Dermis blood vessel endothelial cell (primary cell): ENCODE measurements around the gene FAM181A. TPM values are rescaled to one million over a fixed set of nuclear protein-coding genes. Genes with fewer than 3 reads are reported as not detected.
A peak's percentile ranks its signal among the peaks of the same experiment; 100 is the strongest.

Experiments
- DNase-seq: peaks from one replicate; pipeline ENCODE4 v3.0.0; 2010
- total RNA-seq: library from RNA; depleted of rRNA; stranded (reverse); fragments of >200 nt; gene quantifications from 2 replicates; pipeline ENCODE4 v1.2.3, GENCODE V29; 2014

Gene FAM181A
- total RNA-seq: not detected in 2 replicates

DNA sequence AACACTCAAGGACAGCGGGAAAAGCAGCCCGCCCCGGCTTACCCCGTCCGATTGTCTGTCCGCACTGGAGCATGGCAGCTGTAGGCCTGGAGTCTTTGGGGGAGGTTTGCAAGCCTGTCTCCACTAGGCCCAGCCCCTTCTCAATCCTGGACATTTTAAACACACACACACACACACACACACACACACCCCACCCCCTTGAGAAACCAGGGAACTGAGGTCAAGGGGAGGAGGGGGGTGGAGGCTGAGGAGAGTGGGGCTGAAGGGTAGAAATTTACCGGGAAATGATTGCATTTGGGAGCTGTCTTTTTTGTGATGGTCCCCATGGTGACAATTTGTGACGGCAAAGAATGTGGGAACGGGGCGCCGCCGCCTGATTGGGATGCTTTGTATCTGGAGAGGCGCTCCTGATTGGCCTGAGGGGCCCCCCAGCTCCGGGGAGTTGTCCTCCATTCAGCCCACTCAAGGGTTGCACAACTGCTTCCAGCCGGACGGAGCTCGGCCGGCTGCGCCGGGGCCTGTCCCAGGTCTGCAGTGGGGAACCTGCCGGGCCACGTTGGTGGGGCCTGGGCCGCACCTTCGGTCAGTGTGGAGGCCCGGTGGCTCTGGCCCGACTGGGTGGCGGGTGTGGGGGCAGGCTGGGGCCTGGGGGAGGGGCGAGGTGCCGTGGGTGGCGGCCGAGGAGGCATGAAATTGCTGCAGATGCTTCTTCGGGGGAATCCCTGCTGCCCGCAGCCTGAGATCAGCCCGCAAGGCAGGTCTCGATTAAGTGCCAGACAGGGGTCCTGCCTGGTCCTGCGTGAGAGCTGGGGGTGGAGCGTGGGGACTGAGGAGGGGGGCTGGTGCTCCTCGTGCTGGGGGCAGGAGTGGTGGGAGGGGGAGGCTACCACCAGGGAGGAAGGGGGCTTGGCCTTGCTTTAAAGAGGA, at the start of gene FAM181A:
TSS of gene FAM181A (plus strand) at position 472 of the 927 bp plus-strand sequence. CDS start 942 bp downstream, outside the sequence.
- DNase-seq: no peak

DNA sequence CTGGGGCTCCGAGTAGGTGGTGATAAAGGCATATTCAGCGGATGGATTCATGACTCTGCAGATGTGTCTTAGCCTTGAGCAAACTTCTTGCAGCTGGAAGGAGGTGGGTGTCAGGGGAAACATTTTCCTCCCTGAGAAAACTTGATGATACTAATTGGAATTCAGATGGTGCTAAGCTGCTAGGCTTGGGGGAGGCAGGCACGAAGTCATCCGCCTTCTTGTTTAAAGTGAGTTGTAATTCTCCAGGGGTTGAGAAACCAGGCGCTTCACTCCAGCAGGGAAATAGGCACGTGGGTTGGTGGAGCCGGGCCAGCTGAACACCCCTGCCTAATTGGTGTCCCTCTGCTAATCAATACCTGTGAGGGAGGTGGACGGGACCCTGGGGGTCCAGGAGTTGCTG, 48.9 kb upstream of the FAM181A start:
- DNase-seq: no peak

DNA sequence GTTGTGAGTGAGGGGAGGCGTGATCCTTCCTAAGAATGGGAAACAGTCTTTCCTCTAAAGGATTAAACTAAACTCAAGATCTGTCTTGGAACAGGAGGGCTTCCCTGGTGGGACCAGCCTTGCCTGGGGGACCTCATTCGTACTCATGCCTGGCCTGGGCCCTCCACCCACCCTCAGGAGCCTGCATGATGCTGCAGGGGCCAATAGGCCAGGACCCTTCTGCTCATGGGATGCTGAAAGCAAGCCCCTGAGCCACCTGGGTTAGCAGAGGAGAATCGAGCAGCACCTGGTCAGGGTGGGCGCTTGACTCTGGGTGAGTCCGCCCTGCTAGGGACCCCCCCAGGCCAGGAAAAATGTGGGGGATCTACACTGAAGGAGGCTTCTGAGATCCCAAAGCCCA, 48.3 kb upstream of the FAM181A start:
- no peak for DNase-seq

DNA sequence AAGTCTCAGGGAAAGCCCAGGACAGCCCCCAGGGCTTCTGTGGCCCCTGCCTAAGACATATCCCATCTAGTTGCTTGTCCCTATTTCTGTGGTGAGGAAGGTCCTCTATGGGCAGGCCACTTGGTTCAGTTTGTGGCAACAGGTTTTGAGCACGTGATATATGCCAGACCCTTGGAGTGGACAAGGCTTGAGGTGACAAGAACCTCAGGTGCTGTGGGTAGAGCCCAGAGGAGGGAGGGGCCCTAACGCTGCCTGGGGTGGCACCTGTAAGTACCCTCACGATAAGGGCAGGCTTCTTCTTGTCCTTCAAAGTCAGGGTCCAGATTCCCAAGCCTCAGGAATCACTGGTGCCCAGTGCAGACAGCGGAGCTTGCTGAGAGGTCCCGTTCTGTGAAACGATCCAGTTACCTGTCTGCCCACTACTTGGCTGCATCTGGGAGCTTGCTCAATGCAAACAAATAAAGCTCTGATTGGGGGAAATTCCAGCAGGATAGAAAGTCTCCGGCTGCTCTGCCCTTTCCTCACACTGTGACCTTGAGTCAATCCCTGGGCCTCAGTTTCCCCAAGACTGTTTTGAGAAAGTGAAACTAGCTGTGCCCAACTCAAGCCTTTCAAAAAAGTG, 47.7 kb upstream of the FAM181A start:
- no peak for DNase-seq

DNA sequence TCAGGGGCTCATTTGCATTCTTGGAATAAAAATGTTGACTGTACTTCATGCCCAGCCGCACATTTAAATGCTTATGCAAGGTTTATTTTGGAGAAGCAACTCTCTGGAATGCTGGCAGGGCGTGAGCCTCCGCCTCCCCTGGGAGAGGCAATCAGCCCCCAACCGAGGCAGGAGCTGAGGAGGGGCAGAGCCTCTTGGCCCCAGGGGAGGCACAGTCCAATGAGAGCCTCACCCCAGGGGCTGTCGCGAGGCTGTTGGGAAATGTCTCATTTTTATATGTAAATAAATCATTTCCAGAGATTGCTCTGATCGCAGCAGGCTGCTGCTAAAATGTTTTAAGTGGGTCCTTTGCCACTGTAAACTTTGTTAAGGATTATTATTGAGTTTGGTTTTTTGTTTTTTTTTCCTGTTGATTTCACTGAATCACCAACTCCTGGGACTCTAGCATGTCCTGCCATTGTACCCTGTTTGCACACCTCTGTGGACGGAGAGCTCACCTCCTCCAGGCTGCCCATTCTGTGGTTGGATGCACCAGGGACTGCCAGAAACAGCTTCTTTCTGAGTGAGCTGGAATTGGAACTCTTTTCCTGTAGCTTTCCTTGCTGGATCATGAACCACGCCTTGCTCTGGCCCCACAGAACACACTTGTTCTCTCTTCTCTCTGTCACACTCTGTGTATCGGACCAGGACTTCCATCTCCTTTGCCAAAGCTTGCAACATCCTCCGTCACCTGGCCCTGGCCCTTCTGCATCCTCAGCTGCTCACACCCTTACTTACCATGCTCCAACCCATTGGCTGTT, 46.9 kb upstream of the FAM181A start:
- DNase-seq: no peak

DNA sequence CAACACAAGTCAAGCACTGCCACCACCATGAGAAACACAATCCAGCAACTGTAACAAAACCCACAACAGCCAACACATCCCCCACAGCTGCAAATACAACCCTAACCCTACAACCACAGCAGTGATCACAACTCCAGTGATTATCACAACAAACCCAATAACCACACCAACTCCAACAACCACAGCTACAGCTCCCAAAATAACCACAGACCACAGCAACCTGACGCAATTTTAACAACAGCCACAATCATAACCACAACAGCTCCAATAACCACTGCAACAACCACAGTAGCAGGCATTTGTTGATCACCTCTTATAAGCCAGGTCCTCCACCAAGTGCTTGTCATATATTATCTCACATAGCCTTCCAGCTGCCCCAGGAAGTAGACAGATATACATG, 42.2 kb upstream of the FAM181A start:
- no peak for DNase-seq

DNA sequence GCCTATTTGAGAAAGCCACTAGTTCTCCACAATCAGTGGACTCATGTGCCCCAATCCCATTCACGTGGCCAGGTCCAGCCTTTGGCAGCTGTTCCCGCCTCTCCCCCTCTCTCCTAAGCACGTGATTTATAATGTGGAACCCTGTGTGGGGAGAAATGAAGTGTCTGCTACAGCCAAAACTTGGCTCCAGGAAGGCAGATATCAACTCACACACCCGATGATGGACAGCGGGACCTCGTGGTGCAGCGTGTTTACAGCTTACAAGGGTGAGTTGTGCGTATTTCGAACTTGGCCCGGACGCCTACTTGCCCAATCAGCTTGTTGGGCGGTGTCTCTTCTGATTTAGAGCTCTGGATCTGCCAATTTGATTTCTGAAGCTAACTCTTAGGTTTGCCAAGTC, 38.1 kb upstream of the FAM181A start:
- DNase-seq: no peak

DNA sequence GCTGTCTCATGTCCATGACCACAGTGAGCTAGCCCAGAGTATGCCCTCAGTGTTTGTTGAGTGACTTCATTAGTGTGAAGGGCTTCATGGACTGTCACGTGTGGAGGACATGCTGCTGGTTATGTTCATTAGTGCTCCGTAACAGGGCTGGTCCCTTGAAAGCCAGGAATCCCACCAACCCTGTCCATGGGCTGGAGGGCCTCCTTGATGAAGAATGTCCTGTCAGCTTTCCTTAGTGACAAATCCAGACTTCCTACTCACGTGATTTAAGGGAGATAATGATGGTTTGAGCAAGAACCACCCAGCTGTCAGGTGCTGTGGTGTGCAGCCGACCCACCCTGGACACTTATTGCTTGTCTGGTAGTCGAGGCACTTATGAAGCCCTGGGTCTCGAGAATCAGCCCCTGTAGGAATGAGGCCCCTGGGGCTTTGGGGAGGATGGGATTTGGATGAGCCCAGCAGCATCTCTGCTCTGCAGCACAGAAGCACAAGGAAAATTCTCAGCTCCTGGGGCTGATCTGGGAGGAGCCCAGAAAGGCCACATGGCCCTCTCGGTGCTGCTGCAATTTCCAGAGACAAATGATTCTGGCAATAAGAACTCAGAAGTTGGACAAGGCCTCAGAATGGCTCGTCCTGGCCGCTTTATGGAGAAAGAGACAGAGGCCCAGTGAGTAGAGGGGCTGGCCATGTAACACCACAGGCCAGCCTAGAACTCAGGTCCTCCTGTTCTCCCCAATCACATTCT, 37.2 kb upstream of the FAM181A start:
- DNase-seq: no peak

DNA sequence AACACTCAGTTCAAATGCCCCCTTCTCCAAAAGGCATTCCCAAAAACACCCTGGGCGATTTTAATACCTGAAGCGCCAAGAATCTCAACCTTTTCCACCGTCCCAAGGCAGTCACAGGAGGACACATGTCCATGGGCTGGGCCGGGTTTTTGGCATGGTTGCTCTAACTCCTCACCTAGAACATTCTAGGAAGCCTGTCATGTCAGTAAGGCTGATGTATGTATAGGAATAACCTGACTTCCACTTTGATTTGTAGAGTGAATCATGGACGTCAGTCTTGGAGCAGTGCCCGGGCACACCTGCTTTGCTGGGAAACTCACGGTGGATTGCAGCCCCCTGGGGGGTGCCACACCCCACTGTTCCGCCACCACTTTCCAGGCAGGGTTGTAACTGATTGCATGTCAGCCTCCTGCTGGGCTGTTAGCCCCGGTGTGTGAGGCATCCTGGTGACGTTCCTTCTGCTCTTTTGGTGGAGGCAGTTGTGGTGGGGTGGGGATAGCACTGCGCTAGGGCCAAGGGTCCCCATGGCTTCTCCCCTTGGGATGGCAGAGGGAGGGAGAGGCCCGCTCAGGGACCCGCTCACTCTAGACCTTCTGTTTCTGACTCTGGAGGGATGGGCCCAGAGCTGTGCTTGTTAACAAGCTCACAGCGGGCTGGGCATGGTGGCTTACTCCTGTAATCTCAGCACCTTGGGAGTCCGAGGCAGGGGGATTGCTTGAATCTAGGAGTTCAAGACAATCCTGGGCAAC, 35.2 kb upstream of the FAM181A start:
- DNase-seq: no peak

DNA sequence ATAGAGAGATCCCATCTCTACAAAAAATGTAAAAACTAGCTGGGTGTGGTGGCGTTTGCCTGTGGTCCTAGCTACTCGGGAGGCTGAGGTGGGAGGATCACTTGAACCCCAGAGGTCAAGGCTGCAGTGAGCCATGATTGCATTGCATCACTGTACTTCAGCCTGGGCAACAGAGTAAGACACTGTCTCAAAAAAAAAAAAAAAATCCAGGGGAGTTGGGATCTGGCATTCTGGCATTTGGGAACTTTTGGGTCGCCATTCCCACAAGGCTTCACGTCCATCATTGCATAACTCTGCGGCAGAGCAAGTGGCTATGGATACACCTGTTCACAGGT, 34.7 kb upstream of the FAM181A start:
- DNase-seq: no peak

DNA sequence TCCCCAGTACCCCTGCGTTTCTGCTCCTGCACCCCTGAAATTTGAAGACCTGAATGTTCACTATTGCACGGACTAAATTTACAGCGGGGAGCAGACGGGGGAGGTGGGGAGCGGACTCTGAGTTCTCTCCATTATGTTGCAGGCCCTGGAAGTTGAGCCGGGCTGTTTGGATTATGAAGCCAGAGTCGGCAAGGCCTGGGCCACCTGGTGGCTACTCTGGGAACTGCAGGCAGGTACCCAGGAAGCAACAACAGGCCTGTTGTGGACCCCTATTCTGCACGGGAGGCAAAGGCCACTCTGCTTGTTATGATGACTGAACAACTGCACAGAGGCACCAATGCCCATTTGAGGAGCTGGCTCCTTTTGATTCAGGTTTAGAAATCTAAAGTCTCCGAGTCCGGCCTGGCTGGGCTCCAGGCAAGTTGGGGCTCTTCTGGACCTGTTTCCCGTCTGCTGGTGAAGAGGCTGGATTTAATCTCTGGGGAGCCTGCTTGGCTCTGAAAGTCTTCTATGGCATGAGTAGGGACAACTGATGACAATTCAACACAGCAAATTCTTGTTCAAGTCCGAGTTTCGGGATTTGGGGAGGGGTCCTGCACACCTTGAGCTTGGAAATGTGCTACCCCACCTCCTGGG, 34.1 kb upstream of the FAM181A start:
- DNase-seq: peak; percentile 67

DNA sequence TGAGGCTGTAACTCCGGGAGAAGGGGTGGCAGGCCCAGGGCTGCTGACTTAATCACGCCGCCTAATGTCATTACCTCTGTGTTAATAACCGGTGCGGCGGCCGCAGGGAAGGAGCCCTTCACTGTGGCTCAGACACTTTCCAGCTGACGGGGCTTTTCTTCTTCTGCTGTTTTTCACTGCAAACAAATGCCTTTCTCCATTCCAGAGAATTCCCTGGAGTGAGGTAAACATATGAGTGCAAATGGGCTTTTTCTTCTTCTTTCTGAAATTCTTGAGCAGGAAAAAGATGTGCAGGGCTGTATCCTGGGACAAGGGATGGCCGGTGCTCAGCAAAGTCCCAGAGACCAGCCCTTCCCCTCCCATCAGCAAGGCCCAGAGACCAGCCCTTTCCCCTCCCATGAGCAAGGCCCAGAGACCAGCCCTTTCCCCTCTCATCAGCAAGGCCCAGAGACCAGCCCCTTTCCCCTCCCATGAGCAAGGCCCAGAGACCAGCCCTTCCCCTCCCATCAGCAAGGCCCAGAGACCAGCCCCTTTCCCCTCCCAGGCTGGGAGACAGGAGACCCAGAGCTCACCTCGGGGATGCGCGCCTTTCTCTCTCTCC, 33.4 kb upstream of the FAM181A start:
- no peak for DNase-seq

DNA sequence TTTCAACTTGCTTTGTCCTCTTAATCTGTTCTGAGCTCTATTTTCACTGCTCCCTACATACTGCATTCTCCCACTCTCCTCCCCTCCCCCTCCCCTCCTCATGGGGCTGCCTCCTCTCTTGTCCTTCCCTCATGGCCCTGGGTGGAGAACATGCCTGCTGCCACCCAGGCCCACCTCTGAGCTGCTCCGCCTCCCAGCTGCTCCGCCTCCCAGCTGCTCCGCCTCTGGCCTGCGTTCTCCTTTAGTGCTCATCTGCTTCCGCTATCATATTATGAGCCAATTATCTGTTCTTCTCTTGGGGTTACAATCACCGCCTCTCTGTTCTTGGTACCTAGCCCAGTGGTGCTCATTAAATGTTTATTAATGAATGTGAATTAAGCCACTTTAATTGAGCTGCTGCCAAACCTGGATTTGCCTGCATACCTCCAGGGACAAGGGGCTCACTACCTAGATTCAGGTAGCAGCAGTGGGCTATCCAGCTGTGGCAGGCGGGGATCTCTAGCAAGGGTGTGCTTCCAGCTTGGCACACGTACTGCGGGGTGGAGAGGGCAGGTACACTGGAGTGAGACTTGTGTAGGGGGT, 32.0 kb upstream of the FAM181A start:
- no peak for DNase-seq

DNA sequence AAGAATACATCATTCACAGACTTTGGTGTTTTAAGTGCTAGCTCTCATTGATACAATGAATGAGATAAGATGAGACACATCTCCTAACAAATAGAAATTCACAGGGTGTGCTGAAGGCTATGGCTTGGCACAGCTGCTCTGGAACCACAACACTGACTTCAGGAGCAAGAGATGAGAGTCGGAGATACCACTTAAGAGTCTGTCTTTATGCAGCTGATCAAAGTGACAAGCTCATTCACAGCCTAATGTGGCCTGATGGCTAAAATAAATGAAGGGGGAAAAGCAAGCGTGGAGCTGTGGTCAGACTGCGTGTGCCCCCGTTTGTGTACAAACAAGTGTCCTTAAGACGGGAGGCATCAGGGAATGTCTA, 29.7 kb upstream of the FAM181A start:
- DNase-seq: no peak

DNA sequence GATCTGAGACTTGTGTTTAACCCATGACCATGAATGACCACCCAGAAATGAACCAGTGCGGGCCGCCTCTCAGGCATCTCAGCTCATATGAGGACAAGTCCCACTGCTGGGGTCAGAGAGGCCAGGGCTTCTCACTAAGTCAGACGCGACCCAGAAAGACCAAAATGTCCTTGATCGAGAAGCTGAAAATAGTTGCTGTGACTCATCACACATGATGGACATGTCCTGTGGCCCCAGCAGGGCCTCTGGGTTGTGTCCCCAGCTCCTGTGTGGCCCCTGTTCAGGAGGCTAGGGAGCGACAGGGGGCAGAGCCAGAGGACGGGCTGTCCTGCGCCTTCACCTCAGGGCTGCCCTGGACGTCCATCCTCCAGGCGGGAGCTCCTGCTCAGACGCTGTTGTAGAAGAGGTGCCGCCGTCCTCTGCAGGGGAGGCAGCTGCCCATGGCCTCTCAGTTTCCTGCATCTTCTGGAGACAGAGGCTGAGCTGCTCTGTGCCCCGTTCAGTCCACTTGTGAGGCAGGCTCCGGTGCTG, 29.0 kb upstream of the FAM181A start:
- DNase-seq: no peak

DNA sequence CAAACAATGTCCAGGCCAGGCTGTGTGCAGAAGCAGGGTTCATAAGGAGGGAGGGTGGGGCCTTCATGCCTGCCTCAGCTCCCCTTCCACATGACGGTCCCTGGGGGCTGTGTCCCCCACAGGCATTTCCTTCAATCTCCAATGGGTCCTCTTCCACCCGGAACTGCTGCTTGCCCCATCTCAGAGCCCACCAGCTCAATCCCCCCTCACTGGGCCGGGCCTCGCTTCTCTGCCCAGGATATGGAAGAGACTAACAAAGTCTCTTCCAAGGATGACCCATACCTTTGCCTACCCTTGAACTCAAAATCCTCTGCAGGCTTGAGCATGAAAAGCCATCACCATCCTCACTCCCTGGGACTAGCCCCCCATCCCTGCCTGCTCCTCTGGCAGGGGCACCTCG, 28.4 kb upstream of the FAM181A start:
- DNase-seq: no peak

DNA sequence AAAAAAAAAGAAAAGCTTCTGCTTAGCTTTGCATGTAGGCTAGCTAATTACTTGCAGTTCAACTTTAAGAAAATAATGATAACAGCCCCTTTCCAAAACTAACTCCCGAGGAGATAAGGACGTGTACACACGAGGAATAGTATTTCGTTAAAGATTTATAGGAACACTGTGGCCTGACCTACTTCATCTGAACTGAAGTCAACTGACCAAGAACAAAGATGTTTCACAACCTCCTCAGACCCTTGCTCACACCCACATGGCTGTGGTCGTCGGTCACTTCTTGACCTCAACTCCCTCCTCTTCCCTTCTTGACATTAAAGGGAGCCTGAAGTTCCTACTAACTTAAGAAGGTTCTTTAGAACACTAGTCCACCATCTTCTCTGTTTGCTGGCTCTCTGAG, 25.3 kb upstream of the FAM181A start:
- DNase-seq: no peak

DNA sequence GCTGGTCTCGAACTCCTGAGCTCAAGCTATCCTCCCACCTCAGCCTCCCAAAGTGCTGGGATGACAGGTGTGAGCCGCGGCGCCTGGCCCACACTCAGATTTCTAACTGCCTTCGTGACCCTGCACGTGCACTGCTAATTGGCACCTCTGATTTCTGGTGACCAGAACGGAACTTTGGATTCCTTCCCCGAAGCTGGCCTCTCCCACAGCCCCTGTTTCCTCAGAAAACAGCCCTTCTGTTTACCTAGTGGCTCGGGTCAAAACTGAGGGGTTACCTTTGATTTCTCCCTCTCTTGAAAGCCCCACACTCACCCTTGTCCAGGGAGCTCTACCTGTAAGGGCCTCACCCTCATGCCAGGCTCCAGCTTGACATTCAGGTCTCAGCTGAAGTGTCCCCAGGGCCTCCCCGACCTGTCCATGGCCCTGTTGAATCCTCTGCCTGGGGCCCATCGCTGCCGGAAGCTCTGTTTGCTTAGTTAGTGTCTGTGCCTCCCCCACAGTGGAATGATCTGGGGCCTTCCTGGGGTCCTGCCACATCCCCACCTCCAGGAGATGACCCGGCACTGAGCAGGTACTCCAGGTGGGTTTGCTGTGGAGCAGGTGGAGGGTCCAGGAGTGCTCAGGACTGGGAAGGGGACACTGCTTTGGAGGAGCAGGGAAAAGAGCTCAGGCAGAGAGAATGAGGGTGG, 24.4 kb upstream of the FAM181A start:
- no peak for DNase-seq

DNA sequence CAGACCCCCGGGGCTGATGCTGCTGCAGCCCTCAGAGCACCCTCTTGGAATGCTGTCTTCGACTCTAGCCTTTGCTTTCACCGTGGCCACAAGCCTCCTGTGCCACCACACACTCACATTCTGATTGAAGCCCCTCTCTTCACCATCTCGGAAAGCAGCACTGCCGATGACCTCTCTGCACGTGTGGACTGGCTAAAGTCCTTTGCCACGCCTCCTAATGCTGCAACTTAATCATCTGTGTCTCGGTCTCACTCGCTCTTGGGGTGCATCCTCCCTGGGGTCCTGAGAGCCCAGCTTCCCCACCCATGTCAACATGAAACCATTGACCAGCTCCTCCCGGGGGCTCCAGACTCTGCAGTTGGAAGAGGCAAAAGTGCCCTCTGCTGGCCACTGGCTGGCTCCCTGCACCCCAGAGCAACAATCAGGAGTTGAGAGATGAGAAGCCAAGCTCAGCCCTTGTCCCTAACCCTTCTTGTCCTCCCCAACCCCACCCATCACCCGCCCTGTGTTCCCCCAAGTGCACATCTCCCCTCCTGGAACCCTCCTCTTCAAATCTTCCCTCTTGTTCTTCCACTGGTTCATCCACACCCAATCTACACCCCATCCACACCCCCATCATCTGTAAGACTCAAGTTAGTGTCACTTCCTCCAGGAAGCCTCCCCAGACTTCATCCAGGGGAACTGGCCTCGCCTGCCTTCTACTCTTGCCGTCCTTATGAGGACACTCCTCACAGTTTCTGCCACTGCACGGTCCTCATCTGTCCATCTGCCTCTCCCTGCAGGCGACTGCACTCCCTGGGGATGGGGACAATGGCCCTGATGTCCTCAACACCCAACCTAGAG, 23.6 kb upstream of the FAM181A start:
- DNase-seq: peak; percentile 14
